HL-60 (cell line): ENCODE results near the gene TOP2A.

Experiments used
- CTCF ChIP-seq: IDR thresholded peaks from one replicate; pipeline ENCODE4 v1.5.1; 2011; ENCODE audit warnings: low read length, control low read depth, inconsistent platforms; ENCODE audit not compliant: insufficient read depth
- GABPA ChIP-seq: IDR thresholded peaks from 2 replicates; pipeline ENCODE4 v1.6.1; 2012; ENCODE audit warnings: low read depth
- POLR2AphosphoS5 ChIP-seq: IDR thresholded peaks from 2 replicates; pipeline ENCODE4 v1.6.1; 2012; ENCODE audit warnings: low read depth
- REST ChIP-seq: IDR thresholded peaks from 2 replicates; pipeline ENCODE4 v1.6.1; 2012; ENCODE audit warnings: low read depth; ENCODE audit not compliant: insufficient replicate concordance

GRCh38 chr17:40352779-40353394 is 64.8 kb downstream of the TOP2A start:
- no peak for TF ChIP-seq CTCF
- TF ChIP-seq GABPA: no peak
- no peak for TF ChIP-seq REST
- no peak for TF ChIP-seq POLR2AphosphoS5
